HG03571 (cell line): ENCODE data around the gene PCGF5.
"Not testable (repeated sequence)": the region's sequence is repeated elsewhere in the genome, so short reads cannot be mapped to it uniquely, and the experiment has no call there.

Source experiments
- ATAC-seq: cut with Tn5 transposase; IDR thresholded peaks from one replicate; pipeline ENCODE4 v1.9.1; 2021; ENCODE audit not compliant: unreplicated experiment

PCGF5 gene

GRCh38 chr10:91323293-91323905 lies 102.9 kb downstream of the PCGF5 start:
- not testable (repeated sequence) for ATAC-seq

GRCh38 chr10:91328320-91328984 lies 108.0 kb downstream of the PCGF5 start:
- no peak for ATAC-seq
